SIG-M5 treated with dmso at 0.1 percent for 504 hours (cell line): ENCODE measurements around the gene ZNF682.
"Not testable (repeated sequence)": the region's sequence is repeated elsewhere in the genome, so short reads cannot be mapped to it uniquely, and the experiment has no call there.

Source experiments
- DNase-seq: peaks from one replicate; lab custom pipeline; 2025; ENCODE audit not compliant: unreplicated experiment; lab: John Stamatoyannopoulos, UW

Gene ZNF682

GRCh38 chr19:20005741-20006140 lies 33.6 kb downstream of the ZNF682 start:
- no peak for DNase-seq

- DNase-seq: no peak
Measured at GRCh38 chr19:19997656-19998268, 41.5 kb downstream of the ZNF682 start.

GRCh38 chr19:19966862-19967261 lies 72.4 kb downstream of the ZNF682 start:
- no peak for DNase-seq

- DNase-seq: not testable (repeated sequence)
Measured at GRCh38 chr19:19966126-19966525, 73.2 kb downstream of the ZNF682 start.

- DNase-seq: no peak
Measured at GRCh38 chr19:19964416-19964815, 74.9 kb downstream of the ZNF682 start.

- not testable (repeated sequence) for DNase-seq
Measured at GRCh38 chr19:19959151-19959799, 80.0 kb downstream of the ZNF682 start.

GRCh38 chr19:19957766-19958165 lies 81.5 kb downstream of the ZNF682 start:
- not testable (repeated sequence) for DNase-seq

GRCh38 chr19:19956434-19957075 lies 82.8 kb downstream of the ZNF682 start:
- DNase-seq: no peak

- no peak for DNase-seq
Measured at GRCh38 chr19:19955208-19955607, 84.1 kb downstream of the ZNF682 start.
